ENCODE results near the gene GPRASP1. TPM values are rescaled to one million over a fixed set of nuclear protein-coding genes. Genes with fewer than 3 reads are reported as not detected.

Gene GPRASP1
- total and polyA plus RNA-seq, 5 donors: 9.9 to 29.8 (median 20.2) TPM

Other genes with a start within 250 kb of the GPRASP1 start
- gene NXF2B, start 211.5 kb upstream of the GPRASP1 start, total RNA-seq: not detected
- not detected for gene NXF2B, start 211.5 kb upstream of the GPRASP1 start, polyA plus RNA-seq
- under 1 TPM in 1 of 4 donors, not detected in 3; 0.38 TPM for gene TCP11X2, start 179.7 kb upstream of the GPRASP1 start, total RNA-seq
- gene TCP11X2, start 179.7 kb upstream of the GPRASP1 start, polyA plus RNA-seq: not detected
- gene TMSB15A, start 134.7 kb upstream of the GPRASP1 start, total RNA-seq: 1 to 10 TPM in 1 of 4 donors, under 1 TPM in 2, not detected in 1; 0.71 to 4.2 (median 0.82) TPM
- gene TMSB15A, start 134.7 kb upstream of the GPRASP1 start, polyA plus RNA-seq: 2.0 TPM
- 10 to 100 TPM in 1 of 4 donors, 1 to 10 TPM in 3; 6.7 to 11.0 (median 8.1) TPM for gene ARMCX5, start 52.0 kb upstream of the GPRASP1 start, total RNA-seq
- 4.2 TPM for gene ARMCX5, start 52.0 kb upstream of the GPRASP1 start, polyA plus RNA-seq
- 10 to 100 TPM; 21.2 to 24.1 (median 23.0) TPM for gene GPRASP2, start 61.0 kb downstream of the GPRASP1 start, total RNA-seq
- gene GPRASP2, start 61.0 kb downstream of the GPRASP1 start, polyA plus RNA-seq: 9.9 TPM
- 10 to 100 TPM in 2 of 4 donors, 1 to 10 TPM in 2; 8.4 to 12.2 (median 10.1) TPM for gene GPRASP3, start 69.3 kb downstream of the GPRASP1 start, total RNA-seq
- 2.0 TPM for gene GPRASP3, start 69.3 kb downstream of the GPRASP1 start, polyA plus RNA-seq

Data from right cardiac atrium (tissue), 5 donors.